ENCODE data around the gene JAZF1. TPM values are rescaled to one million over a fixed set of nuclear protein-coding genes. Genes with fewer than 3 reads are reported as not detected.
"Not testable (repeated sequence)": the region's sequence is repeated elsewhere in the genome, so short reads cannot be mapped to it uniquely, and the experiment has no call there.

The JAZF1 gene
- total RNA-seq, 1 donor from 2014 or later: 16.1 TPM

DNA sequence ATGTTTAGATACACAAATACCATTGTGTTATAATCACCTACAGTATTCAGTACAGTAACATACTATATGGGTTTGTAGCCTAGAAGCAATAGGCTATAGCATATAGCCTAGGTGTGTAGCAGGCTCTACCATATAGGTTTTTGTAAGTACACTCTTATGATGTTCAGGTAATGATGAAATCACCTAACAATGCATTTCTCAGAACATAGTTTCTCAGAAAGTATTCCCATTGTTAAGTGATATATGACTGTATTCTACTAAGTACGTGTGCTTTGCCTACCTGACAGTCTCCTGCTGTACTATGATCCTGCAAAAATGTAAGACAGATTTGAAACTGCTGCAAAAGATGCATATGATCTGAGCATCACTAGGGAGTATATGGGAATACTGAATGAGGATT, 137.9 kb downstream of the JAZF1 start:
- DNase-seq (ENCODE audit: low spot score): no peak

DNA sequence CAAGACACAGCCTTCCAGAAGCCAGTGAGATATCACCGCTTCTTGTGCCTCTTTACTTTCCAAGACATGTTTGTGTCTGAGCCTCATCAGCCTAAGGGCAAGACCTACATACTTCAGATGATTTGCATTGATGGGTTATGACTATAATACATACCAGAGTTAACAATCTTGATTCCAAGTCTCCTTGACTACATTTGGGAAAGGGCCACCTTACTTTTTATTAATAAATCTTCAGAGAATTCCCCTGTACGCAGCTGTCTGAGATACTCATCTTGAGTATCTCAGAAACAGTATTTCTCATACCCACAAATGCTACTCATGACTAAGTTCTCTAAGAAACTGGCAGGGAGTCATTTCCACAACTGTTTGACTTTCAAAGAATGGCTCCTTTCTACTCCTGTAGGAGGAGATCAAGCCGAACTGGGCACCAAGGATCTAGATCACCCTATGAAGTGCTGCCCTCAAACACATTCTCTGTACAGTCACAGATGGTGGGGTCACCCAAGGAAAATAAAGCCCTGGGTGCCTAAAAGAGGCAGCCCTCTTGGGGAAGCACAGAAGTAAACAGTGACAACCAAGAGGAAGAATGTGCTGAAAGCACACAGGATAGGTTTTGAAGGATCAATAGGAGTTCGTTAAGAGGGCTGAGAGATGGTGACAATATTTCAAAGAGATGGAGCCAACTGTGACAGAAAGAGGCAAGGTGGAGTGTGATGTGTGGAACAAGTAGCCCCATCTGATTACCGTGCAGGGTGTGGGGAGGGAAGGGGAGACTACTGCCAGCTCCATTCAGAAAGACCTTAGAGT, 138.9 kb downstream of the JAZF1 start:
- no peak for DNase-seq (ENCODE audit: low spot score)

DNA sequence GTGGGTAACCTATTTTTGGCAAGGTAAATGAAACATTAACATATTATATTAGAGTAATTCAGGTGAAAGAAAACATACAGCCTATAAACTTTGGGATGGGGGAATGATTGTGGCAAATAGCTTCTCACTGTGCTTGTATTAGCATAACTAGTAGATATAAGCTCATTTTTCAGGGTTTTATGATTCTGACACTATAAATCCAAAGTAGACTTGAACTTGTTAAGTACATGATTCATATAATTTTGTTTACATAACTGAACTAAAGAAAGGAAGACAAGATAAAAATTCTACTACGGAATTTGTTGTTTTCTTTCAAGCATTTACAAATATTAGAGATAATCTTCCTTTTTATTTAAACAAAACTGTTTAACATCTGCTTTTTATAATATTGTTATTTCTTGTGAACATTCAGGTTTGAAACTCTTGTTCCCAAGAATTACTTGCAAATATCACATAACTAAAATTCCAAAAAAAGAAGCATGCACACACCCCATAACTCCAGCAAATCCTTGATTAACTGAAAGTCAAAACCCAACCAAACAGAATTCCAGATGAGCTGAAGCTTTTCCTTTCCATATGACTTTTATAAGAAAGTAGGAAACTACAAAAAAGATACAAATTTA, 142.3 kb downstream of the JAZF1 start:
- DNase-seq (ENCODE audit: low spot score): no peak

DNA sequence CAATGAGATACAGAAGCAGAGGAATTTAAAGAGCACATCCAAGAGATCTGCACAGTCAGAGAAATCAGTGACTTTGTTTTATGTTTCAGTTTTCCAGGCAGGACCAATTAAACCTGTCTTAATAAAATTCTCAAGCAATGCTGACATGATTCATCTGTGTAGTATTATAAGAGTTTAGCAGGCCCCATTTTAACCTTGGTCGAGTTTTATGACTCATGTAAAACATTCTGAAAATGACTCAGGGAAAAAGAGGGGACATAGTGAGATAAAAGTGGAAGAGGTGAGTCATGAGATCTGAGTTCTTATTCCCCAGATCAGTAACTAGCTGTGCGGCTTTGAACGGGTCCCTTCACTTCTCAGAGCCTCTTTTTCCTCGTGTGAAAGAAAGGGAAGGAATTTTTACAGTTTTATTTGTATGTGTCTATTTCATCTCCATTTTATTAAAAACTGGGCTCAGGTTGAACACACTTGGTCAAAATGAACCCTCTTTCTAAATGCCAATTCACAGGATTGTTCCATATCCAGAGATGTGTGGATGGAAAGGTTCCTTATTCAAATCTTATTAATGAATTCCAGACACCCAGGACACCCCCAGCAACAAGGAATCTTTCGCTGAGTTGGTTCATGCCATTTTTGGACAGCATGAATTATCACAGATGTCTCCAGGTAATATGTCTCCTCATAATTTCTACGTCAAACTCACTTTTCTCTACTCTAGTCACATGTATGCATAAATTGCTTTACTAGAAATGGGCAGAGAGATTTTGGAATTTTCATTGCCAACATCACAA, 143.2 kb downstream of the JAZF1 start:
- DNase-seq (ENCODE audit: low spot score): no peak

DNA sequence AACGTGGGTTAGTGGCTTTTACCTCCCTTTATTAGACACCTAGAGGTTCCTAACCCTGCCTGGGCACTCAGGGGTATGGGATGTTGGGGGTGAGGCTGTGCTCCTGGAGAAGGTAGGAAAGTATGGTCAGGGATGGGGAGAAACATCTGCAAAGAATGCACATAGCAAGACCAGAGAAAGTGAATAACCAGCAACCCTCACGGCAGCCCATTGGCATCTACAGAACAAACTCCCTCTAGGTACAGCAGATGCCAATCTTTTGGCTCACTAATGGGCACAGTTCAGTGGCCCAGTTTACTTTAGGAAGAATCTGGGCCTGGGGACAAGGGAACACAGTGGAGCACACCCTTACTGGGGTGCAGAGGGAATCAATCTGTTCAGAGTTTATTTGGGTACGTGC, 143.9 kb downstream of the JAZF1 start:
- DNase-seq (ENCODE audit: low spot score): no peak

- DNase-seq (ENCODE audit: low spot score): no peak
These were observed 147.2 kb downstream of the JAZF1 start for GRCh38 chr7:28033386-28033785.

DNA sequence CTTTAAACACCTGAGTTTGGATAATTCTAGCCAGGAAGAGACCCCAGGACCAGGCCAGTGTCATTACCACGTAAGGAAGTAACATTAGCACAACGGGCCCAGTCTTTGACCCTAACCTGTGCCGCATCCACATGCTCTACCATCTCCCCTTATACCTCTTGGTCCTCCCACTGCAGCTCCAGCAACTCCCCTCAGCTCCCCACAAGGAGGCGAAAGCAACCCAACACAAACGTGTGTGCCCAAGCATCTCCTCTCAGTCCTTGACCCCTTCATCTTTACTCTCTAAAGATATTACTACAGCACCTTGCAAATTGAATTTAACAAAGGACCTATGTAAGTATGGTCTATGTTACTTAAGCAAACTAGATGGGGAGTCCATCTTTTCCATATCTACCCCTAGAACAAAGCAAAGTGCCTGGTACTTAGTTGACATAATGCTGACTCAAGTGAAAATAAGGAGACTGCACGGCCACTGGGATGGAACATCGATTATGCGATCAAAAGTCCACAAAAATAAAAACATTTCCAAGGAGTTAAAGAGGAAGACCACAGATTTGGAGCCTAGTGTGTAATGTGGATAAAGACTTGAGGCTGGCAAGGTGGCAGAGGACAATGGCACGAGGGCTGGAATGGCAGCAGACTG, 147.7 kb downstream of the JAZF1 start:
- no peak for DNase-seq (ENCODE audit: low spot score)

GRCh38 chr7:28029051-28029450, 151.5 kb downstream of the JAZF1 start:
- DNase-seq (ENCODE audit: low spot score): no peak

GRCh38 chr7:28028471-28028870, 152.1 kb downstream of the JAZF1 start:
- DNase-seq (ENCODE audit: low spot score): no peak

DNA sequence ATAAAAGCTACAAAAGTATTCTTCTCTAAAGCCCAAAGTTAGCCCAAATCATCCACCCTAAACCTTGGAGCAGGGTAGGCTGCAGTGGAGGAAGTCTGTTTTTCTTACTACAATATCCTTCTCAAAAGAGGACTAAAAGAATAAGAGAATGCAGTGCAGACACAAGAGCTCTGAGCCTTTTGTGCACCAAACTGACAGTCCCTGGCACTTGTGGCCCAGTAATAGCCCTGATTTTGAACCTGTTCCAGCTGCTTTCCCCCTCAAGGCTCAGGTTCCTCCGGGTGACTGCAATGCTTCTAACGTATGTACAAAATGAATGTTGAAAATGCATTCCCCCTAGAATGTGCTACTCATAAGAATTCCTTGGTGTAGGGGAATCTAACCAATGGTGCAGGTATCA, 154.4 kb downstream of the JAZF1 start:
- no peak for DNase-seq (ENCODE audit: low spot score)

GRCh38 chr7:28024786-28025334, 155.7 kb downstream of the JAZF1 start:
- no peak for DNase-seq (ENCODE audit: low spot score)

DNA sequence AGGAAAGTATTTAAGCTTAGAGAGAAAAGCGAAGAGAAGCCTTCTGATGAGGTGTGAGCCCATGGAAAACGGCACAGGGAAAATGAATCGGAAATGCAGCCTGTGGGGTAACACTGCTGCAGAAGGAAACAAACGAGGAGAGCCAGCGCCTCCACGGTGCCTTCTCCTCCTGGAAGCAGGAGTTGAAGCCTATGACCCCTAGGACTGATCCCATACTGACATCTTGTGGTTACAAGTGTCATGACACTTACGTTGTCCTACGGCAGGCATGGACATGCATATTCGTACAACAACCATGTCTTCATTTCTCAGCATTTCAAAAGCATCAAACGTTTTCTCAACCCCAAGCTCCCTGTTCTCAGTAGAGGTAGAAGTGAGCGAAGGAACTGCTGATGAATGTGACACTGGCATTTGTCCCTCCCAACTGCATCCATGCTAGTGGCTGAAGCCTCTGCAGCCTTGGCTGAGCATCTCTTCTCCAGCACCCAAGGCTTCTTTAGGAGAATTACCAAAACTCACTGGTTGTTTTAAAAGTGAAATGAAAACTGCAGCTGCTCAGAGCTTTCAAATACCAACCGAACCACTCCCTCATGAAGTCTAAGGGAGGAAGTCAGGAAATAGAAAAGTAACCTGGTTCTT, 160.2 kb downstream of the JAZF1 start:
- peak; percentile 73 for DNase-seq (ENCODE audit: low spot score)

DNA sequence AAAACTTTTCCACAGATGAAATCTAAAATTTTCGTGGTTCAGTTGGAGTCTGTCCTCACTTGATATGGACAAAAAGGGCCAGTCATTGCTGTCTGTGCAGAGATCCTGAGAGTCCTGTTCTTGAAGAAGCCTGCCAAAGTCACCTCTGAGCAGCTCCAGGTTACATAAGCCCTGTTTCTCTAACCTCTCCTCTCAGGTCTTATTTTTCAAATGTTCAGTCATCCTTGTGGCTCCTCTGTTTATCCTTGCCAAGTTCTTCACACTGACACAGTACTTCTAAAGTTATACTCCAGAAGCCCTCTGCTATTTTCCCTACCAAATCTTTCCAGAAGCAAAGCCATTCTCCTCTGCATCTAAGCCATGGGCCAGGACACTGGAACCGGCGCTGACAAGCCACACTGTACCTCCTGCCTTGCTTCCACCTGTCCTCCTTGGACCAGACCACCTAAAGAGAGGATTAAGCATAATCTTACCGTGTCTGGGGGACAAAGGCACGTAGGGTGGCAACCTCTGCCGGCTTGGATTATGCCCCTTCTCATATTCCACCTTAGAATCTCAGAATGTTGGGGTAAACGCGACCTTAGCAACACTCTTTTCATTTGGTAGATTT, 161.6 kb downstream of the JAZF1 start:
- DNase-seq (ENCODE audit: low spot score): no peak

- no peak for DNase-seq (ENCODE audit: low spot score)
These were observed 162.1 kb downstream of the JAZF1 start for GRCh38 chr7:28018446-28018845.

- DNase-seq (ENCODE audit: low spot score): no peak
These were observed 162.6 kb downstream of the JAZF1 start for GRCh38 chr7:28018020-28018419.

GRCh38 chr7:28017372-28017771, 163.2 kb downstream of the JAZF1 start:
- DNase-seq (ENCODE audit: low spot score): no peak

DNA sequence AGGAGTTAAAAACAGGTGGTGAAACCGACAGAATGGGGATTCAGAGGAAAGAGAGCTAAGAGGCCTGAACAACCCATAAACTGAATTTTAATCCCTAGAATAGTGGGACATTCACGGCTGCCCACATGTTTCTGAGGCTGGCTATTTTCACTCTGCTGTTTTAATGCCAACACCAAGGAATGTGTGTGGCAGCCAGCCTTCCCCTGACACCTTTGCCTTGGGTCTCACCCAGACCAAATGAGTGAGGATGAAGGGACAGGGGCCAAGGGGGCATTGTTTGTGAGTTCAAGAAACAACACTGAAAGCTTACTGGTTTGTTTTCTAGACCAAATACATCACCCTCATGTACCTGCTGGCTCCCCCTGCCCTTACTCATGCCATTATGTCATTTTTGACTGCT, 164.3 kb downstream of the JAZF1 start:
- no peak for DNase-seq (ENCODE audit: low spot score)

GRCh38 chr7:28015169-28015568, 165.4 kb downstream of the JAZF1 start:
- no peak for DNase-seq (ENCODE audit: low spot score)

DNA sequence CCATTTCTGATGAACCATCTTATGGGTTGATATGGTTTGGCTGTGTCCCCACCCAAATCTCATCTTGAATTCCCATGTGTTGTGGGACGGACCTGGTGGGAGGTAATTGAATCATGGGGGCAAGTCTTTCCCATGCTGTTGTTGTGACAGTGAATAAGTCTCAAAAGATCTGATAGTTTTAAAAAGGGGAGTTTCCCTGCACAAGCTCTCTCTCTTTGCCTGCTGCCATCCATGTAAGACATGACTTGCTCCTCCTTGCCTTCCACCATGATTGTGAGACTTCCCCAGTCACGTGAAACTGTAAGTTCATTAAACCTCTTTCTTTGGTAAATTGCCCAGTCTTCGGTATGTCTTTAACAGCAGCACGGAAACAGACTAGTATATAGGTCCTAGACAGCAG, 166.3 kb downstream of the JAZF1 start:
- not testable (repeated sequence) for DNase-seq (ENCODE audit: low spot score)

DNA sequence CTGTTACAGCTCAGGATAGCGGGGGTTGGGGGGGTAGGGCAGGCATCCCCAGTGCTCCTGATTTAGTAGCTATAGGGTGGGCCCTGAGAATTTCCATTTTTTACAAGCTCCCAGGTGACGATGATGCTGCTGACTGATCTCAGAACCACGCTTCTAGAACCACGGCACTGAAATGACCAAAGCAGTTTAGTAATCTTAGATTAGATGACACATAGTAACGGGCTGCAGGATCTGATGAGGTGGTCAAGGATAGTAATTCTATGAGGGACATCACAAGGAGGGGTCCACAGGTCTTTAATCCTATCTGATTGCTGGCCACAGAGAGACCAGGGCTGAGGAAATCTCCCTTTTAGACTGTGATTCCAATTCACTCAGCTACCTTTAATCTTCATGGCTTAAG, 167.2 kb downstream of the JAZF1 start:
- DNase-seq (ENCODE audit: low spot score): no peak

DNA sequence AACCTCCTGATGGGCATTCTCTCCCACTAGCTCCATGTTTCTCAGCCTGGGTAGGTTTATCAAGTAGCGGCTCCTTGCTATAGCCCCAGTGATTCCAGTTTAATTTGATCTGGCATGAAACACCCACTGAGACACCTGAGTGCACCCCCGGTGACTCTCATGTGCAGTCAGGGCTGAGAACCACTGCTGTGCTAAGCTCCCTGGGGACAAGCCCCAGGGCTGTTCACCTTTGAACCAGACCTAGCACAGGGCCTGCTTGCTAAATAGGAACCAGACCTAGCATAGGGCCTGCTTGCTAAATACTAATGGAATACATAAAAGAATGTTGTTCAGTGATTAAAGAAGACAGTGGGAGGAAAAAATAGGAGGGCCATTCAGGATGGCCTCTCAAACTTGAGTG, 167.6 kb downstream of the JAZF1 start:
- DNase-seq (ENCODE audit: low spot score): no peak
